BJ (cell line): ENCODE measurements around the gene CDKN1B. TPM values are rescaled to one million over a fixed set of nuclear protein-coding genes. Genes with fewer than 3 reads are reported as not detected.

Source experiments
- CTCF ChIA-PET: fragments of 350-600 bp; formaldehyde crosslinking; extraction: SDS; loops from one replicate; lab custom pipeline; 2021; ENCODE audit warnings: antibody characterized with exemption, inconsistent platforms; lab: Yijun Ruan, JAX
- POLR2A ChIA-PET: fragments of 300-600 bp; sonication (Branson Sonifier 250); formaldehyde crosslinking; extraction: SDS; loops from one replicate; lab custom pipeline; 2021; ENCODE audit warnings: antibody characterized with exemption; lab: Charles Lee
- DNase-seq: peaks from one replicate; pipeline ENCODE4 v3.0.0-alpha.2; 2011; ENCODE audit warnings: low read depth
- H3K27me3 ChIP-seq: 2 replicates; pipeline ENCODE4 v1.6.0; 2011; ENCODE audit warnings: low read length; ENCODE audit not compliant: control insufficient read depth, insufficient read depth
- H3K36me3 ChIP-seq: 2 replicates; pipeline ENCODE4 v1.5.1; 2011; ENCODE audit warnings: low read length; ENCODE audit not compliant: control insufficient read depth, insufficient read depth
- H3K4me3 ChIP-seq: 2 replicates; pipeline ENCODE4 v1.5.1; 2011; ENCODE audit warnings: low read depth, mild to moderate bottlenecking, control low read depth, low read length
- CTCF ChIP-seq: IDR thresholded peaks from 2 replicates; pipeline ENCODE4 v1.5.1; 2011; ENCODE audit warnings: low read depth, mild to moderate bottlenecking, control low read depth, inconsistent platforms, low read length, moderate library complexity; ENCODE audit not compliant: insufficient read depth
- polyA plus RNA-seq: library from polyadenylated mRNA; depleted of rRNA; stranded (reverse); fragments of >200 nt; gene quantifications from 2 replicates; pipeline ENCODE4 v1.2.3, GENCODE V29; 2011

The CDKN1B gene
- polyA plus RNA-seq, 1 experiment = 19.7 TPM

- TF ChIP-seq CTCF = no peak
- H3K27me3 ChIP-seq = no peaks in the 10 kb centered on the region
- H3K36me3 ChIP-seq = no peaks in the 10 kb centered on the region
- POLR2A ChIA-PET = no interaction called here
- no peak for DNase-seq
- no peak overlapping the region for H3K4me3 ChIP-seq
- CTCF ChIA-PET = interaction anchor here (0.7 kb wide), 1 partner anchor 288 kb away, joined by 3 read pairs; no protein-coding TSS in a partner anchor
These were observed 43.9 kb upstream of the CDKN1B start for GRCh38 chr12:12673296-12673695.

DNA sequence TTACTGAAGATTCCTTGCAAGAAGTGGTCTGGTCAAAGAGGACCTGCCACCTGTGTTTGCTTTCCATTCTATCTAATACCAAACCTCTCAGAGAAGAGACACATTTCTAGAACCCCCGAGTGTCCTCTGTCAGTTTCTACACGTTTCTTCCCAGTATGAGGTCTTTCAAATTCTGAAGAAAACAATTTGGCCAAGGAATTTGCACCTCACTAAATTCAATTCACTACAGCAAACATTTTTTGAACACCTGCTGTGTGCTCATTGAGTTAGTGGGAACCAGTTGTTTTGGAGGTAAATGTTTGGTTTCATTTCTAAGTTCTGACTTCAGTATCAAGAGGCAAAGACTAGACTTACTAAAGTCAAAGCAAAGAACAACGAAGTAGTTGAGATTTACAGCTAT lies 40.6 kb upstream of the CDKN1B start:
- ChIA-PET CTCF (no interaction called here), POLR2A (no interaction called here)
- no peaks in the 10 kb centered on the region for H3K27me3 ChIP-seq
- TF ChIP-seq CTCF = no peak
- no peak for DNase-seq
- H3K36me3 ChIP-seq = no peaks in the 10 kb centered on the region
- no peak overlapping the region for H3K4me3 ChIP-seq

GRCh38 chr12:12681061-12681765 lies 36.0 kb upstream of the CDKN1B start:
- CTCF ChIA-PET = no interaction called here
- Histone ChIP-seq H3K27me3 (no peaks in the 10 kb centered on the region), H3K36me3 (no peaks in the 10 kb centered on the region), H3K4me3 (no peak overlapping the region)
- TF ChIP-seq CTCF = no peak
- no peak for DNase-seq
- POLR2A ChIA-PET = no interaction called here

DNA sequence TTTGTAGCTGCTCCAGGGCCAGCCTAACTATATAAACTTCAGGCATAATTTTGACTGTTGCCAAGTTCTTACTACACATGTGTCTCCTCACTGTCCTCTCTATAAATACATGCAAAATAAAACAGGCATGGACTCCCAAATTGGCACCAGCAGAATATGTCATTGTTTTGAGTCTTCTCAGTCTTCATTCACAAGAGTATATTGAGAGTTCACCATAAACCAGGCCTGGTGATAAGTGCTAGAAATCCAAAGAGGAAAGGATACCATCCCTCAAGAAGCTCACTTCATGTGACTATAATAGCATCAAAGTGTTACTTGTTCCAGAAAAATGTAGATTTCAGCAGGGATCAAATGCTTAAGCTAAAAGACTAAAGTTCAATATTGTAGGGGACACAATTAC lies 34.9 kb upstream of the CDKN1B start:
- Histone ChIP-seq H3K27me3 (no peaks in the 10 kb centered on the region), H3K4me3 (no peak overlapping the region), H3K36me3 (no peaks in the 10 kb centered on the region)
- no peak for DNase-seq
- CTCF ChIA-PET = no interaction called here
- no peak for TF ChIP-seq CTCF
- POLR2A ChIA-PET = no interaction called here

DNA sequence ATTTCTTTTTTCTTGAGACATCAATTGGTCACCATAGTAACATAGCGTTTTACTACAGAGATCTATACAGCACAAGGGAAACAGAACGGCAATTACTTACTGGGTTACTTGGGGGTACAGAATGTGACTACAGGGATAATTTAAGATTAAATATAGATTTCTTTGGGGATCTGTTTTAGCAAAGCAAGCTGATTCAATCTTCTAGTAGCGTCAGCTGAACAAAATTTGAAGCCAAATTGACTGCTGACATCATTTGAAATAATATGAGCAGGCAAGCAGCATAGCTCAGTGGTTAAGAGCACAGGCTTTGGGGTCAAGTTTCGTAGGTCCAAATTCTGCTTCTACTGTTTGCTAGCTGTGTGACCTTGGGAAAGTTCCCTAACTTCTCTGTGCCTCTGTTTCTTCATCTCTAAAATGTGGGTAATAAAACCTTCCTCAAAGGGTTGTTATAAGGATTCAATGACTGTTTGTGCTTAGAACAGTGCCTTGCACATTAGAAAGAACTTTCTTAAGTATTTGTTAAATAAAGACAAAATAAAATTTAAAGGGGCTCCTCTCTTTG lies 34.0 kb upstream of the CDKN1B start:
- Histone ChIP-seq H3K36me3 (no peaks in the 10 kb centered on the region), H3K27me3 (no peaks in the 10 kb centered on the region), H3K4me3 (no peak overlapping the region)
- TF ChIP-seq CTCF = no peak
- ChIA-PET CTCF (no interaction called here), POLR2A (no interaction called here)
- no peak for DNase-seq
